ENCODE data around the gene BUB1B.

DNA sequence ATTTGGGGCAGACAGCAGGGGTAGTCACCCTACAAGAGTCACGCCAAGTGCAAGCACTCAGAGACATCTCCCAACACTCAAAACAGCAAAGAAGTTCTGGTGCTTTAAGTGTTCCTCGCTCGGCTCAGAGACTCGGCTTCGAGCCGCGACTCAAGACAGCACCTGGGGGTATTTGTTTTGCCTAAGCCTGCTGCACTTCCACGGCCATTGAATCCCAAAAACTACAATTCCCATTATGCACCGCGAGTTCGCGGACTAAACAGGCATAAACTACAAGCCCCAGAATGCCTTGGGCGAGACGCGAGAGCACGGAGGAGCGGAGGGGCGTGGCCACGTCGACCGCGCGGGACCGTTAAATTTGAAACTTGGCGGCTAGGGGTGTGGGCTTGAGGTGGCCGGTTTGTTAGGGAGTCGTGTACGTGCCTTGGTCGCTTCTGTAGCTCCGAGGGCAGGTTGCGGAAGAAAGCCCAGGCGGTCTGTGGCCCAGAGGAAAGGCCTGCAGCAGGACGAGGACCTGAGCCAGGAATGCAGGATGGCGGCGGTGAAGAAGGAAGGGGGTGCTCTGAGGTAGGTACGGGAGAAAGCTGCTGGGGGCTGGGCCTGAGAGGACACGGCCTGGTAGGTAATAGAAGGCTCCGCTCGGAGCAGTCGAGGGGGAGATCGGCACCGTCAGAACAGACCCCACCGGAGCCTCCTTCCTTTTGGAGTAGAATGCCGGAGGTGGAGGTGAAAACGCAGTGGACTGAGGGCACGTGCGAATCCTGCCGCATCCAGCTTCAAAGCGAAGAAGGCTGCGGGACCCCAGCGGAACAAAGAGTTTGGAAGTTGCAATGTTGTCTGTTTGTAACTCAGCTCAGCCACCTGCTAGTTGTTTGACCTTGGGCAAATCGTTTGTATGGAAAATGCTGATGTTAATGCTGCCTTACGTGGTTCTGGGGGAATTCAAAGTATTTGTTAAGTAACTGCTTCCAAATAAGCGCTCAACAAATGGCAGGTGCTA is at the start of gene BUB1B:
- TF ChIP-seq, protein P1, sequence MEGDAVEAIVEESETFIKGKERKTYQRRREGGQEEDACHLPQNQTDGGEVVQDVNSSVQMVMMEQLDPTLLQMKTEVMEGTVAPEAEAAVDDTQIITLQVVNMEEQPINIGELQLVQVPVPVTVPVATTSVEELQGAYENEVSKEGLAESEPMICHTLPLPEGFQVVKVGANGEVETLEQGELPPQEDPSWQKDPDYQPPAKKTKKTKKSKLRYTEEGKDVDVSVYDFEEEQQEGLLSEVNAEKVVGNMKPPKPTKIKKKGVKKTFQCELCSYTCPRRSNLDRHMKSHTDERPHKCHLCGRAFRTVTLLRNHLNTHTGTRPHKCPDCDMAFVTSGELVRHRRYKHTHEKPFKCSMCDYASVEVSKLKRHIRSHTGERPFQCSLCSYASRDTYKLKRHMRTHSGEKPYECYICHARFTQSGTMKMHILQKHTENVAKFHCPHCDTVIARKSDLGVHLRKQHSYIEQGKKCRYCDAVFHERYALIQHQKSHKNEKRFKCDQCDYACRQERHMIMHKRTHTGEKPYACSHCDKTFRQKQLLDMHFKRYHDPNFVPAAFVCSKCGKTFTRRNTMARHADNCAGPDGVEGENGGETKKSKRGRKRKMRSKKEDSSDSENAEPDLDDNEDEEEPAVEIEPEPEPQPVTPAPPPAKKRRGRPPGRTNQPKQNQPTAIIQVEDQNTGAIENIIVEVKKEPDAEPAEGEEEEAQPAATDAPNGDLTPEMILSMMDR (IDR thresholded peaks at IDR 0.05): no peak
- TF ChIP-seq SIN3A (IDR thresholded peaks at IDR 0.05; ENCODE audit: borderline replicate concordance, insufficient read depth, low read depth, low read length): peak; percentile 99
- peak; percentile 82 for TF ChIP-seq POLR2AphosphoS5 (IDR thresholded peaks at IDR 0.05; ENCODE audit: low read depth, low read length)
- TF ChIP-seq, protein P2, sequence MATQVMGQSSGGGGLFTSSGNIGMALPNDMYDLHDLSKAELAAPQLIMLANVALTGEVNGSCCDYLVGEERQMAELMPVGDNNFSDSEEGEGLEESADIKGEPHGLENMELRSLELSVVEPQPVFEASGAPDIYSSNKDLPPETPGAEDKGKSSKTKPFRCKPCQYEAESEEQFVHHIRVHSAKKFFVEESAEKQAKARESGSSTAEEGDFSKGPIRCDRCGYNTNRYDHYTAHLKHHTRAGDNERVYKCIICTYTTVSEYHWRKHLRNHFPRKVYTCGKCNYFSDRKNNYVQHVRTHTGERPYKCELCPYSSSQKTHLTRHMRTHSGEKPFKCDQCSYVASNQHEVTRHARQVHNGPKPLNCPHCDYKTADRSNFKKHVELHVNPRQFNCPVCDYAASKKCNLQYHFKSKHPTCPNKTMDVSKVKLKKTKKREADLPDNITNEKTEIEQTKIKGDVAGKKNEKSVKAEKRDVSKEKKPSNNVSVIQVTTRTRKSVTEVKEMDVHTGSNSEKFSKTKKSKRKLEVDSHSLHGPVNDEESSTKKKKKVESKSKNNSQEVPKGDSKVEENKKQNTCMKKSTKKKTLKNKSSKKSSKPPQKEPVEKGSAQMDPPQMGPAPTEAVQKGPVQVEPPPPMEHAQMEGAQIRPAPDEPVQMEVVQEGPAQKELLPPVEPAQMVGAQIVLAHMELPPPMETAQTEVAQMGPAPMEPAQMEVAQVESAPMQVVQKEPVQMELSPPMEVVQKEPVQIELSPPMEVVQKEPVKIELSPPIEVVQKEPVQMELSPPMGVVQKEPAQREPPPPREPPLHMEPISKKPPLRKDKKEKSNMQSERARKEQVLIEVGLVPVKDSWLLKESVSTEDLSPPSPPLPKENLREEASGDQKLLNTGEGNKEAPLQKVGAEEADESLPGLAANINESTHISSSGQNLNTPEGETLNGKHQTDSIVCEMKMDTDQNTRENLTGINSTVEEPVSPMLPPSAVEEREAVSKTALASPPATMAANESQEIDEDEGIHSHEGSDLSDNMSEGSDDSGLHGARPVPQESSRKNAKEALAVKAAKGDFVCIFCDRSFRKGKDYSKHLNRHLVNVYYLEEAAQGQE (IDR thresholded peaks at IDR 0.05; ENCODE audit: insufficient read depth in 1 of 2, low read depth in 2 of 2, low read length in 1 of 2): 0 out of 4 replicates have a peak, but pooled peaks of 1 of the 2 experiments have one; percentile 44

All from Panc1 (cell line).